Keratinocyte (primary cell): ENCODE data around the gene EXOC3. TPM values are rescaled to one million over a fixed set of nuclear protein-coding genes. Genes with fewer than 3 reads are reported as not detected.

ENCODE experiments used
- DNase-seq: peaks from one replicate; pipeline ENCODE4 v3.0.0-alpha.2; 2011; ENCODE audit warnings: low read depth, missing footprints, low spot score
- FAIRE-seq: peaks from 2 replicates; lab custom pipeline; 2011; peaks lifted over from hg19 to GRCh38; lab: Jason Lieb, UNC
- H2AFZ ChIP-seq: 2 replicates; pipeline ENCODE4 v1.6.0; 2012; ENCODE audit warnings: low read length, control low read depth, inconsistent platforms; ENCODE audit not compliant: control insufficient read depth
- H3K27ac ChIP-seq: 2 replicates; pipeline ENCODE4 v1.5.1; 2011; ENCODE audit warnings: low read length; ENCODE audit not compliant: control insufficient read depth, insufficient read depth
- H3K27me3 ChIP-seq: 3 replicates; pipeline ENCODE4 v1.6.0; 2011; ENCODE audit warnings: low read length; ENCODE audit not compliant: control insufficient read depth, insufficient read depth; ENCODE audit errors: extremely low read depth
- H3K36me3 ChIP-seq, 2 experiments: 2 replicates in 1 of 2; 3 replicates in 1 of 2; pipeline ENCODE4 v1.5.1; 2011; ENCODE audit warnings: low read length in 2 of 2, mild to moderate bottlenecking in 1 of 2; ENCODE audit not compliant: control insufficient read depth in 2 of 2, insufficient read depth in 2 of 2; ENCODE audit errors: extremely low read depth in 1 of 2
- H3K4me1 ChIP-seq: 3 replicates; pipeline ENCODE4 v1.5.1; 2011; ENCODE audit warnings: low read length; ENCODE audit not compliant: control insufficient read depth, insufficient read depth; ENCODE audit errors: extremely low read depth
- H3K4me2 ChIP-seq: 3 replicates; pipeline ENCODE4 v1.6.0; 2011; ENCODE audit warnings: low read depth, low read length; ENCODE audit not compliant: control insufficient read depth, insufficient read depth; ENCODE audit errors: extremely low read depth
- H3K4me3 ChIP-seq, 3 experiments: fragments of 200-600 bp in 1 of 3; sonication (generic) in 1 of 3; 2 replicates in 2 of 3; 3 replicates in 1 of 3; pipeline ENCODE4 v1.5.1; 2011 to 2016; ENCODE audit warnings: low read length in 3 of 3, mild to moderate bottlenecking in 3 of 3, control low read depth in 2 of 3, inconsistent platforms in 1 of 3, low read depth in 1 of 3, mixed read lengths in 1 of 3, mixed run types in 1 of 3, moderate library complexity in 1 of 3; ENCODE audit not compliant: control insufficient read depth in 2 of 3, insufficient read depth in 2 of 3; ENCODE audit errors: extremely low read depth in 1 of 3
- H3K79me2 ChIP-seq: 2 replicates; pipeline ENCODE4 v1.6.0; 2012; ENCODE audit warnings: low read length; ENCODE audit not compliant: control insufficient read depth, insufficient read depth
- H3K9ac ChIP-seq: 3 replicates; pipeline ENCODE4 v1.6.0; 2011; ENCODE audit warnings: low read length; ENCODE audit not compliant: control insufficient read depth, insufficient read depth; ENCODE audit errors: extremely low read depth
- H3K9me1 ChIP-seq: 3 replicates; pipeline ENCODE4 v1.6.0; 2011; ENCODE audit warnings: low read length; ENCODE audit not compliant: control insufficient read depth, insufficient read depth; ENCODE audit errors: extremely low read depth
- H3K9me3 ChIP-seq: 2 replicates; pipeline ENCODE4 v1.5.1; 2012; ENCODE audit warnings: low read depth, low read length; ENCODE audit not compliant: control insufficient read depth
- H4K20me1 ChIP-seq: 3 replicates; pipeline ENCODE4 v1.6.0; 2011; ENCODE audit warnings: low read length; ENCODE audit not compliant: control insufficient read depth, insufficient read depth; ENCODE audit errors: extremely low read depth
- EZH2 ChIP-seq: IDR thresholded peaks from one replicate; pipeline ENCODE4 v1.6.1; 2012; ENCODE audit warnings: inconsistent platforms, mild to moderate bottlenecking, low read length, moderate library complexity
- dilution Hi-C: fragments of 300-500 bp; cut with MboI; formaldehyde crosslinking; loops from one replicate; pipeline ENCODE4 v1.7.0; 2020; ENCODE audit warnings: low sequenced_read_pairs; ENCODE audit not compliant: extremely low pct_ligation_motif_present
- polyA plus RNA-seq, 5 experiments: library from polyadenylated mRNA; depleted of rRNA in 3 of 5; stranded (reverse) in 3 of 5; stranded (forward) in 1 of 5; unstranded in 1 of 5; fragments of >200 nt; gene quantifications; 1 replicate in 1 of 5; 2 replicates in 3 of 5; 3 replicates in 1 of 5; pipeline versions ENCODE4 v1.2.1 to v1.2.3, GENCODE V29; 2011 to 2012; ENCODE audit warnings: missing spikeins in 2 of 5, low read depth in 1 of 5, low replicate concordance in 1 of 5
- TF ChIP-seq, protein P1 (sequence below), 3 experiments: IDR thresholded peaks in 1 of 3; conservative IDR thresholded peaks in 1 of 3; optimal IDR thresholded peaks in 1 of 3; 2 replicates in 2 of 3; 3 replicates in 1 of 3; pipeline versions ENCODE3 to v1.5.1; 2011; ENCODE audit warnings: low read length in 3 of 3, mild to moderate bottlenecking in 3 of 3, moderate library complexity in 2 of 3, control low read depth in 1 of 3, inconsistent platforms in 1 of 3; ENCODE audit not compliant: insufficient read depth in 2 of 3; ENCODE audit errors: extremely low read depth in 1 of 3

The EXOC3 gene
- polyA plus RNA-seq, 1 donor (not counting 4 experiments of a cell fraction or from before 2014, with no cell fraction given) = 14.2 TPM

DNA sequence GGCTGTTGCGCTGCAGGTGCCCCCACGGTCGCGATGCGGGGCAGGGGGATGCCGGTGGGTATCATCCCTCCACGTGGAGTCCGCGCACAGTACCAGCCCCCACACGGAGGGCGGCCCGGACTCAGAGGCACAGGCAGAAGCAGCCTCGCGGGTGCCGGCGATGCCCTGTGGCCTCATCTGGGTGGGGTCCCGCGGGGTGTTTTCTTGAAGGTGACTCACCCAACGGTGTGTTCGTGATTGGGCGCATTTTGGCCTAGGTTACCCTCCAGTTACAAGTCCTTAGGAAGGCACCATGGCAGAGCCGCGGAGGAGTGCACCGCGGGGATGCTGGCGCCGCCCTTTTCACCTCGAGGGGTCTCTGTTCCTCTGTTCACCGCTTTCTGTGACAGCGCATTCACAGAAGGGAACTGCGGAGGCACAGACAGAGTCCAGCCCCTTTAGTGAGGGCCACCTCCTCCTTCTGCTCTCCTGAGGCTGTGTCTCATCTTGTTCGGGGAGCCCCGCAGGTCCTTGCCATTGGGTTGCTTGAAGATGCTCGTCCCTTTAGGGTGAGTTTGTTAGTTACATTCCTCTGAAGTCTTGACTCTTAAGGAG is 21.6 kb upstream of the EXOC3 start:
- FAIRE-seq (no peak), DNase-seq (no peak)
- Histone ChIP-seq H3K4me2 (no peak overlapping the region), H3K9ac (no peak overlapping the region), H3K4me1 (peaks cover 3% of the 10 kb centered on the region), H3K9me1 (no peaks in the 10 kb centered on the region), H3K36me3 (no peaks in the 10 kb centered on the region), H2AFZ (no peak overlapping the region), H3K27ac (no peak overlapping the region), H3K27me3 (no peaks in the 10 kb centered on the region), H3K9me3 (no peaks in the 10 kb centered on the region), H4K20me1 (no peaks in the 10 kb centered on the region), H3K4me3 (no peak overlapping the region), H3K79me2 (no peaks in the 10 kb centered on the region)
- no peak for TF ChIP-seq EZH2
- TF ChIP-seq, protein P1, sequence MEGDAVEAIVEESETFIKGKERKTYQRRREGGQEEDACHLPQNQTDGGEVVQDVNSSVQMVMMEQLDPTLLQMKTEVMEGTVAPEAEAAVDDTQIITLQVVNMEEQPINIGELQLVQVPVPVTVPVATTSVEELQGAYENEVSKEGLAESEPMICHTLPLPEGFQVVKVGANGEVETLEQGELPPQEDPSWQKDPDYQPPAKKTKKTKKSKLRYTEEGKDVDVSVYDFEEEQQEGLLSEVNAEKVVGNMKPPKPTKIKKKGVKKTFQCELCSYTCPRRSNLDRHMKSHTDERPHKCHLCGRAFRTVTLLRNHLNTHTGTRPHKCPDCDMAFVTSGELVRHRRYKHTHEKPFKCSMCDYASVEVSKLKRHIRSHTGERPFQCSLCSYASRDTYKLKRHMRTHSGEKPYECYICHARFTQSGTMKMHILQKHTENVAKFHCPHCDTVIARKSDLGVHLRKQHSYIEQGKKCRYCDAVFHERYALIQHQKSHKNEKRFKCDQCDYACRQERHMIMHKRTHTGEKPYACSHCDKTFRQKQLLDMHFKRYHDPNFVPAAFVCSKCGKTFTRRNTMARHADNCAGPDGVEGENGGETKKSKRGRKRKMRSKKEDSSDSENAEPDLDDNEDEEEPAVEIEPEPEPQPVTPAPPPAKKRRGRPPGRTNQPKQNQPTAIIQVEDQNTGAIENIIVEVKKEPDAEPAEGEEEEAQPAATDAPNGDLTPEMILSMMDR (optimal IDR thresholded peaks at IDR 0.05 in 1 of 3, IDR thresholded peaks at IDR 0.05 in 1 of 3, conservative IDR thresholded peaks at IDR 0.05 in 1 of 3; ENCODE audit: extremely low read depth in 1 of 3, insufficient read depth in 2 of 3, low read length in 3 of 3) = no peak
- dilution Hi-C loops = no loop called here

DNA sequence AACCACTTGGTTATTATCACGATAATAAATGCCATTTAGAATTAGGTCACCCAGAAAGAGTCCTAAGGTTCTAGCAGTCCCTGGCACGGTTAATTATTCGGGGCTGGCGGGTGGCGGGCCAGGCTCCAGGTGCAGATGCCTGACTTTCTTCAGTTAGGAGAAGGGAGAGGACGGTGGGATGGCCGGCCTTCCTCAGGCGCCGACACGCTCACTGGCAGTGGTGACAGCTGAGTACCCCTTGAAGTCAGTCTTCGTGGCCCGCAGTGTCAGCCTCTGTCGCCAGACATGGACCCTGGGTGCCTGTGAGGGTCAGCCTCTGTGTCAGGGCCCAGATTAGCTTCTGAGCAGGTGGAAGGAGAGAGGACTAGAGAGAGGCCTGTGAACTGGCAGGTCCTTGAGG is 21.1 kb upstream of the EXOC3 start:
- Histone ChIP-seq H3K36me3 (no peaks in the 10 kb centered on the region), H3K9me1 (no peaks in the 10 kb centered on the region), H3K9me3 (no peaks in the 10 kb centered on the region), H4K20me1 (no peaks in the 10 kb centered on the region), H2AFZ (no peak overlapping the region), H3K27me3 (no peaks in the 10 kb centered on the region), H3K79me2 (no peaks in the 10 kb centered on the region), H3K9ac (no peak overlapping the region), H3K4me2 (no peak overlapping the region), H3K4me1 (peaks cover 3% of the 10 kb centered on the region), H3K4me3 (no peak overlapping the region), H3K27ac (no peak overlapping the region)
- FAIRE-seq = no peak
- dilution Hi-C loops = no loop called here
- DNase-seq = no peak
- TF ChIP-seq EZH2 = no peak
- TF ChIP-seq, protein P1 (optimal IDR thresholded peaks at IDR 0.05 in 1 of 3, IDR thresholded peaks at IDR 0.05 in 1 of 3, conservative IDR thresholded peaks at IDR 0.05 in 1 of 3; ENCODE audit: extremely low read depth in 1 of 3, insufficient read depth in 2 of 3, low read length in 3 of 3) = no peak
